ENCODE measurements around the gene CHKA. TPM values are rescaled to one million over a fixed set of nuclear protein-coding genes. Genes with fewer than 3 reads are reported as not detected.

The CHKA gene
- total RNA-seq, 1 donor from 2014 or later, result 18.2 TPM

DNA sequence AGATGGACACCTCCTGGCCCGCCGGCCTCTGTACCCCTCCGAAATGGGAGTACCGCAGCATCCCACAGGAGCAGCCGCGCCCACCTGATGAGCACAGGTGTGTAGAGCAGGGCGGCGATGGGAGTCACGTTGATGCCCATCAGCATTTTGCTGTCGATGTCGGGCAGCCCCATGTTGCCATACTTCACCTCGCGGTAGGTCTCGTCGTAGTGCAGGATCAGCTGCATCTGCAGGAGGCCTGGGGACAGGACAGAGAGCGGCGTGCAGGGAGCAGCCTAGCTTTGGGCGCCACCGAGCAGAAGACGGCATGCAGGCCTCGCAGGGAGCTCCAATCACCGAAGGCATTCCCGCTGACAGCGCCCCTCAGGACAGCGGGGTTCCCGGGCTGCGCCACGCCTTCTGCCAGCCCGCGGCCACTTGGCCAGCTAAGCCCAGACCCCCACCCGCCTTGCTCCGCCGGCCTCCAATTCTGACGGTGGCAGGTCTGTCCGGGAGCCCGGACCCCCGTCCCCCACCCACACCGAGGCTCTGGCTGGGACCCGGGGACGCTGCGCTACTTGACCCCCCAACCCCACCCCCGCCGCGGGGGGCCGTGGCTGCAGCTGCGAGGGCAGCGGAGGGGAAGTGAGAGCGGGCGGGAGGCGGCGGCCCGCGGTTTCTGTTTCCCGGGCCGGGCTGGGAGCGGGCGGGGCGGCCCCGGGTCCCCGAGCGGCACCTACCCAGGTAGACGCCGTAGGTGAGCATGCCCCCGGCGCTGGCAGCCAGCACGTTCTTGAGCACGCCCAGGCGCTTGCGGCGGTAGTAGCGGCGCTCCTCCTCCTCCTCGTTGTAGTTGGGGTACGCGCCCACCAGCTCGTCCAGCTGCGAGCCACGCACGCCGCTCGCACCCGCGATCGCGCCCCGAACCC is 118.0 kb downstream of the CHKA start:
- TF ChIP-seq, protein P1, sequence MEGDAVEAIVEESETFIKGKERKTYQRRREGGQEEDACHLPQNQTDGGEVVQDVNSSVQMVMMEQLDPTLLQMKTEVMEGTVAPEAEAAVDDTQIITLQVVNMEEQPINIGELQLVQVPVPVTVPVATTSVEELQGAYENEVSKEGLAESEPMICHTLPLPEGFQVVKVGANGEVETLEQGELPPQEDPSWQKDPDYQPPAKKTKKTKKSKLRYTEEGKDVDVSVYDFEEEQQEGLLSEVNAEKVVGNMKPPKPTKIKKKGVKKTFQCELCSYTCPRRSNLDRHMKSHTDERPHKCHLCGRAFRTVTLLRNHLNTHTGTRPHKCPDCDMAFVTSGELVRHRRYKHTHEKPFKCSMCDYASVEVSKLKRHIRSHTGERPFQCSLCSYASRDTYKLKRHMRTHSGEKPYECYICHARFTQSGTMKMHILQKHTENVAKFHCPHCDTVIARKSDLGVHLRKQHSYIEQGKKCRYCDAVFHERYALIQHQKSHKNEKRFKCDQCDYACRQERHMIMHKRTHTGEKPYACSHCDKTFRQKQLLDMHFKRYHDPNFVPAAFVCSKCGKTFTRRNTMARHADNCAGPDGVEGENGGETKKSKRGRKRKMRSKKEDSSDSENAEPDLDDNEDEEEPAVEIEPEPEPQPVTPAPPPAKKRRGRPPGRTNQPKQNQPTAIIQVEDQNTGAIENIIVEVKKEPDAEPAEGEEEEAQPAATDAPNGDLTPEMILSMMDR (IDR thresholded peaks at IDR 0.05), result no peak
- TF ChIP-seq POLR2AphosphoS5 (IDR thresholded peaks at IDR 0.05; ENCODE audit: insufficient read depth in 1 of 2, low read depth in 1 of 2) (no peak), POLR2A (IDR thresholded peaks at IDR 0.05) (no peak)
- intact Hi-C loops (cut with DNase I), result no loop called here
- Histone ChIP-seq H3K9me3 (no peaks in the 10 kb centered on the region), H3K4me3 (peak overlapping the region; percentile 71 to 84), H3K27me3 (no peaks in the 10 kb centered on the region), H3K27ac (peak overlapping the region; percentile 78), H3K36me3 (no peaks in the 10 kb centered on the region), H3K4me1 (peaks cover 27% of the 10 kb centered on the region)
- no peak for DNase-seq (ENCODE audit: extremely low spot score in 2 of 2)

Small RNA genes within 50 kb of the gene (microRNA-seq; reads per million reads assigned to microRNA genes)
- gene MIR4691 (ENCODE audit: borderline number of aligned reads, borderline replicate concordance) (not detected), gene MIR6753 (ENCODE audit: borderline number of aligned reads, borderline replicate concordance) (not detected), gene MIR7113 (ENCODE audit: borderline number of aligned reads, borderline replicate concordance) (not detected)

Small RNA genes within 50 kb of the gene (small RNA-seq; reads per million reads assigned to genes)
- gene MIR6753, result not detected

Other genes starting within 250 kb of the CHKA start
- gene UNC93B1, start 117.3 kb downstream of the CHKA start, total RNA-seq, result 30.4 TPM
- 22.1 TPM for gene ALDH3B1, start 111.1 kb downstream of the CHKA start, total RNA-seq
- 118 TPM for gene NDUFS8, start 90.7 kb downstream of the CHKA start, total RNA-seq
- gene TCIRG1, start 82.4 kb downstream of the CHKA start, total RNA-seq, result 121 TPM
- gene KMT5B, start 91.9 kb upstream of the CHKA start, total RNA-seq, result 35.4 TPM
- 38.1 TPM for gene C11orf24, start 150.6 kb upstream of the CHKA start, total RNA-seq
- 42.5 TPM for gene LRP5, start 191.2 kb upstream of the CHKA start, total RNA-seq

Data from vagina (tissue), 2 donors.